OCI-LY3 (cell line): ENCODE measurements around the gene ABCC8.

Experiments
- H2AFZ ChIP-seq: fragments of 200-600, 300-600 bp; shearing (Covaris generic); 2 replicates; pipeline ENCODE4 v1.6.0; 2014; ENCODE audit warnings: antibody characterized with exemption, low read depth, low read length
- H3K27ac ChIP-seq: fragments of 200-600, 300-600 bp; sonication (generic); 2 replicates; pipeline ENCODE4 v1.5.1; 2014; ENCODE audit warnings: mild to moderate bottlenecking, low read length, moderate library complexity, mixed read lengths
- H3K27me3 ChIP-seq: fragments of 200-600, 300-600 bp; sonication (generic); 2 replicates; pipeline ENCODE4 v1.6.1; 2014; ENCODE audit warnings: low read depth, low read length, mixed read lengths
- H3K36me3 ChIP-seq: fragments of 200-600, 300-600 bp; sonication (generic); replicated peaks from 2 replicates; pipeline ENCODE3; 2014; ENCODE audit warnings: low read depth, low read length, mixed read lengths
- H3K4me1 ChIP-seq: fragments of 300-600, 200-600 bp; sonication (generic); 2 replicates; pipeline ENCODE4 v1.6.1; 2014; ENCODE audit warnings: low read length, mixed read lengths
- H3K4me2 ChIP-seq: fragments of 200-600, 300-600 bp; sonication (generic); 2 replicates; pipeline ENCODE4 v1.6.1; 2014; ENCODE audit warnings: low read length, mixed read lengths
- H3K4me3 ChIP-seq: fragments of 300-600, 200-600 bp; sonication (generic); 2 replicates; pipeline ENCODE4 v1.5.1; 2014; ENCODE audit warnings: antibody characterized with exemption, mild to moderate bottlenecking, low read length, moderate library complexity
- H3K79me2 ChIP-seq: fragments of 300-600, 200-600 bp; shearing (Covaris generic); 2 replicates; pipeline ENCODE4 v1.6.1; 2014; ENCODE audit warnings: mild to moderate bottlenecking, low read length, mixed read lengths
- H3K9ac ChIP-seq: fragments of 300-600, 200-600 bp; shearing (Covaris generic); 2 replicates; pipeline ENCODE4 v1.6.0; 2014; ENCODE audit warnings: mild to moderate bottlenecking, low read length, moderate library complexity
- H3K9me3 ChIP-seq: fragments of 200-600, 300-600 bp; shearing (Covaris generic); 2 replicates; pipeline ENCODE4 v1.6.1; 2014; ENCODE audit warnings: low read length, mixed read lengths; ENCODE audit not compliant: insufficient read depth
- H4K20me1 ChIP-seq: fragments of 200-600, 300-600 bp; sonication (generic); 2 replicates; pipeline ENCODE4 v1.6.1; 2016; ENCODE audit warnings: low read length, mixed read lengths; ENCODE audit not compliant: insufficient read depth
- EZH2phosphoT487 ChIP-seq: fragments of 200-600 bp; shearing (Covaris generic); IDR thresholded peaks from 2 replicates; pipeline ENCODE4 v1.6.1; 2018; ENCODE audit warnings: antibody characterized with exemption, mixed run types, low read depth
- TF ChIP-seq, protein P1 (sequence below): fragments of 200-600, 300-600 bp; sonication (generic); IDR thresholded peaks from 2 replicates; pipeline ENCODE4 v1.5.1; 2014; ENCODE audit warnings: antibody characterized with exemption, low read length, low read depth

ABCC8 gene

DNA sequence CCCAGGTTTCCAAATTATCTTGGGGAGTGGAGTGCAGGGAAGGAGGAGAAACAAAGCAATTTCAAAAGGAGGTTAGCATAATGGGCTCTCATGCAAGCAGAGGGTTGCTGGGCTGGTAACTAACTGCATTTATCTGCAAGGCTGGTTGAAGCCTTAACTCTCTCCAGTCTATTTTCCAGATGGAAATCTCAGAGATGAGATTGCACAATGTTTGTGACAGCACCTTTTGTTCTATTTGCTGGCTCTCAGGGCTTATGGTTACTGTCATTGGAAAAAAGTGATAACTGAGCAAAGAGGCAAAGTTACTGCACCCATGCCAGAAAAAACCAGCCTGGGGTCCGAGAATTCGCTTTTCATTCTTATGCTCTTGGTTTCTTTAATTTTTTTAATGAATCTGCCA, 33.2 kb downstream of the ABCC8 start:
- Histone ChIP-seq H3K9ac (no peak overlapping the region), H3K9me3 (no peaks in the 10 kb centered on the region), H3K4me1 (no peaks in the 10 kb centered on the region), H3K36me3 (no peaks in the 10 kb centered on the region), H3K27ac (no peak overlapping the region), H3K27me3 (peaks cover 12% of the 10 kb centered on the region), H3K4me3 (no peak overlapping the region), H3K79me2 (no peaks in the 10 kb centered on the region), H3K4me2 (no peak overlapping the region), H4K20me1 (no peaks in the 10 kb centered on the region), H2AFZ (no peak overlapping the region)
- TF ChIP-seq EZH2phosphoT487 = no peak
- TF ChIP-seq, protein P1, sequence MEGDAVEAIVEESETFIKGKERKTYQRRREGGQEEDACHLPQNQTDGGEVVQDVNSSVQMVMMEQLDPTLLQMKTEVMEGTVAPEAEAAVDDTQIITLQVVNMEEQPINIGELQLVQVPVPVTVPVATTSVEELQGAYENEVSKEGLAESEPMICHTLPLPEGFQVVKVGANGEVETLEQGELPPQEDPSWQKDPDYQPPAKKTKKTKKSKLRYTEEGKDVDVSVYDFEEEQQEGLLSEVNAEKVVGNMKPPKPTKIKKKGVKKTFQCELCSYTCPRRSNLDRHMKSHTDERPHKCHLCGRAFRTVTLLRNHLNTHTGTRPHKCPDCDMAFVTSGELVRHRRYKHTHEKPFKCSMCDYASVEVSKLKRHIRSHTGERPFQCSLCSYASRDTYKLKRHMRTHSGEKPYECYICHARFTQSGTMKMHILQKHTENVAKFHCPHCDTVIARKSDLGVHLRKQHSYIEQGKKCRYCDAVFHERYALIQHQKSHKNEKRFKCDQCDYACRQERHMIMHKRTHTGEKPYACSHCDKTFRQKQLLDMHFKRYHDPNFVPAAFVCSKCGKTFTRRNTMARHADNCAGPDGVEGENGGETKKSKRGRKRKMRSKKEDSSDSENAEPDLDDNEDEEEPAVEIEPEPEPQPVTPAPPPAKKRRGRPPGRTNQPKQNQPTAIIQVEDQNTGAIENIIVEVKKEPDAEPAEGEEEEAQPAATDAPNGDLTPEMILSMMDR = no peak

DNA sequence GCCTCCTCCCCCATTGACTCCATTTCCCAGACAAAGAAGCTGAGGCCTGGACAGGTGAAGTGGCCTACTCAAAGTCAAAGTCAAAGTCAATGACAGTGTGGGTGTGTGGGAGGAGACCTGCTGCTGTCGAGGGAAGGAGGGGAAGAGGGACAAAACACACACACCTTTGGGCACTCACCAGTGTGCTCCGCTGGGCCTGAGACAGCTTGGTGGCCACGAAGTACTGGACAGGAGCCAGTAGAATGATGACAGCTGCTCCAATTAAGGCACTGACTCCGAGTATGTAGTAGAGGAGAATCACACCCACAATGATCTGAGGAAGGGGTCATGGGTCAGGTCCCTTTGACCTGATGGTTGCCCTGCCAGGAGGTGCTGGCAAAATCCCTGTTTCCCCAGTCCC, 33.6 kb downstream of the ABCC8 start:
- Histone ChIP-seq H2AFZ (no peak overlapping the region), H3K27me3 (peaks cover 12% of the 10 kb centered on the region), H4K20me1 (no peaks in the 10 kb centered on the region), H3K27ac (no peak overlapping the region), H3K36me3 (no peaks in the 10 kb centered on the region), H3K4me2 (no peak overlapping the region), H3K79me2 (no peaks in the 10 kb centered on the region), H3K9ac (no peak overlapping the region), H3K4me3 (no peak overlapping the region), H3K4me1 (no peaks in the 10 kb centered on the region), H3K9me3 (no peaks in the 10 kb centered on the region)
- no peak for TF ChIP-seq EZH2phosphoT487
- TF ChIP-seq, protein P1 = no peak

DNA sequence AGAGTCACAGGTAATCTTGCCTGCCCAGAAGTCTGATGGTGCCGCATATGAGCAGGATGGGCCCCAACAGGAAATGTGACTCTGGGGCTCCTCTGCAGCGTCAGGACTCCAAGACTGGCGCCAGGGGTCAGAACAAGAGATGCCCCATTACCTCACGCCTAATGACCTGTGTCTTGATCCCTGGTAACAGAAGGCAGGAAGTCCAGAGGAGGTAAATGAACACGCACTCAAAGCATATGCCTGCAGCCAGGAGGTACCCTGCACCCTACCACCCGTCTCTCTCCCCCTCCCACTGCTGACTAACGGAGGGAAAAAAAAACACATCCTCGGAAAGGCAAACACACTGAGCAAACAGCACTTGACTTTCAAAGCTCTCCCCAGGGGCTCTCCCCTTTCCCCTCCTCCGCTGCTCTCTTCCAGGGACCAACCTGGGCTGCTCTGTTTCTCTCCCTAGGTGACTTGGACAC, 37.3 kb downstream of the ABCC8 start:
- H2AFZ ChIP-seq = no peak overlapping the region
- no peaks in the 10 kb centered on the region for H4K20me1 ChIP-seq
- H3K4me3 ChIP-seq = no peak overlapping the region
- no peak overlapping the region for H3K9ac ChIP-seq
- no peaks in the 10 kb centered on the region for H3K4me1 ChIP-seq
- no peaks in the 10 kb centered on the region for H3K9me3 ChIP-seq
- H3K36me3 ChIP-seq = no peaks in the 10 kb centered on the region
- peaks cover 7% of the 10 kb centered on the region; the same call in 1 of the 2 replicates for H3K27me3 ChIP-seq
- TF ChIP-seq EZH2phosphoT487 = no peak
- TF ChIP-seq, protein P1 = no peak
- no peak overlapping the region for H3K4me2 ChIP-seq
- H3K27ac ChIP-seq = no peak overlapping the region
- no peaks in the 10 kb centered on the region for H3K79me2 ChIP-seq

DNA sequence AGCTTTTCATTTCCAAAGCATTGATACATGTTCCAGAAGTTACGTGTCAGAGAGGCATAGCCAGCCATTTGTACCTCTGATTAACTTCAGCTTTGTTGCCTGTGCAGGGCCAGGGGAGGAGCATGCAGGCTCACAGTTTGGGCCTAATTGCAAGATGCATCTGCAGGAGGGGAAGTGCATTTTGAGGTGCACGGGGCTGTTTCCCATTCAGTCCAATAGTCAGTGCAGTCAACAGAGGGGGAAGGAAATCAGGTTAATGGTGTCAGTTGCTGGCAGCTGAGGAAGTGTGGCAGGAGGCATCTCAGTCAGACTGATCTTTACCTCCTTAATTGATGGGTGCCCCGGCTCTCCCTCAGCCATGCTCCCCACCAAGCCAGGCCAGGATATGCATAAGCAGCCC, 39.3 kb downstream of the ABCC8 start:
- no peaks in the 10 kb centered on the region for H3K79me2 ChIP-seq
- no peaks in the 10 kb centered on the region for H3K9me3 ChIP-seq
- no peaks in the 10 kb centered on the region for H3K4me1 ChIP-seq
- no peak overlapping the region for H3K4me2 ChIP-seq
- no peaks in the 10 kb centered on the region for H3K36me3 ChIP-seq
- no peak overlapping the region for H3K27ac ChIP-seq
- TF ChIP-seq, protein P1 = no peak
- TF ChIP-seq EZH2phosphoT487 = no peak
- 0 out of 2 replicates have a peak, but pooled peaks cover 7% of the 10 kb centered on the region for H3K27me3 ChIP-seq
- H2AFZ ChIP-seq = no peak overlapping the region
- H3K4me3 ChIP-seq = no peak overlapping the region
- H3K9ac ChIP-seq = no peak overlapping the region
- no peaks in the 10 kb centered on the region for H4K20me1 ChIP-seq
